NCI-H2196 treated with DMSO at 0.1 percent for 48 hours (cell line): ENCODE data around the gene CAST.

Experiments
- DNase-seq: peaks from one replicate; lab custom pipeline; 2025; ENCODE audit not compliant: unreplicated experiment; lab: John Stamatoyannopoulos, UW

CAST gene

GRCh38 chr5:96671441-96671840, 9.3 kb downstream of the CAST start:
- no peak for DNase-seq

- no peak for DNase-seq
Measured at GRCh38 chr5:96673127-96673526, 11.0 kb downstream of the CAST start.

- DNase-seq, result no peak
Measured at GRCh38 chr5:96675882-96676281, 13.7 kb downstream of the CAST start.

- DNase-seq, result no peak
Measured at GRCh38 chr5:96677496-96677895, 15.3 kb downstream of the CAST start.

GRCh38 chr5:96679293-96679692, 17.1 kb downstream of the CAST start:
- DNase-seq, result no peak

GRCh38 chr5:96680759-96681470, 18.7 kb downstream of the CAST start:
- no peak for DNase-seq

GRCh38 chr5:96683392-96683791, 21.2 kb downstream of the CAST start:
- no peak for DNase-seq

- no peak for DNase-seq
Measured at GRCh38 chr5:96683810-96684209, 21.6 kb downstream of the CAST start.

- no peak for DNase-seq
Measured at GRCh38 chr5:96687080-96687479, 24.9 kb downstream of the CAST start.

GRCh38 chr5:96687812-96688453, 25.8 kb downstream of the CAST start:
- DNase-seq, result peak; percentile 35

GRCh38 chr5:96690861-96691260, 28.7 kb downstream of the CAST start:
- DNase-seq, result no peak

- DNase-seq, result no peak
Measured at GRCh38 chr5:96691503-96692303, 29.5 kb downstream of the CAST start.

- no peak for DNase-seq
Measured at GRCh38 chr5:96692441-96692840, 30.3 kb downstream of the CAST start.

GRCh38 chr5:96699186-96699820, 37.1 kb downstream of the CAST start:
- DNase-seq, result no peak

- DNase-seq, result peak; percentile 20
Measured at GRCh38 chr5:96702503-96703383, 40.6 kb downstream of the CAST start.

- no peak for DNase-seq
Measured at GRCh38 chr5:96703384-96703920, 41.3 kb downstream of the CAST start.

GRCh38 chr5:96703995-96704394, 41.8 kb downstream of the CAST start:
- DNase-seq, result no peak

- DNase-seq, result no peak
Measured at GRCh38 chr5:96706433-96707111, 44.4 kb downstream of the CAST start.

GRCh38 chr5:96708600-96708999, 46.4 kb downstream of the CAST start:
- DNase-seq, result no peak
